Erythroblast (primary cell): ENCODE data around the gene LYPD3.

Experiments
- GATA1 ChIP-seq: IDR thresholded peaks from 2 replicates; pipeline ENCODE4 v1.6.1; 2011; ENCODE audit warnings: low read depth, mild to moderate bottlenecking, control low read depth, low read length, moderate library complexity
- POLR2A ChIP-seq: IDR thresholded peaks from 2 replicates; pipeline ENCODE4 v1.6.1; 2011; ENCODE audit warnings: mild to moderate bottlenecking, low read length

- no peak for TF ChIP-seq POLR2A
- no peak for TF ChIP-seq GATA1
Measured at GRCh38 chr19:43447655-43448054, 17.8 kb downstream of the LYPD3 start.
